Trophoblast cell (in vitro differentiated cells and primary cell): ENCODE results near the gene RNF167.

Experiments used
- DNase-seq, 2 donors: peaks; one replicate each; pipeline ENCODE4 v3.0.0-alpha.2; 2016
- H2AFZ ChIP-seq: 2 replicates; pipeline ENCODE4 v1.6.1; 2013; ENCODE audit warnings: low read length, moderate library complexity, mild to moderate bottlenecking; ENCODE audit not compliant: insufficient read depth, poor library complexity
- H2AK5ac ChIP-seq: 2 replicates; pipeline ENCODE4 v1.6.1; 2013; ENCODE audit warnings: mild to moderate bottlenecking, low read length
- H2BK120ac ChIP-seq: 2 replicates; pipeline ENCODE4 v1.6.1; 2013; ENCODE audit warnings: low read length, mild to moderate bottlenecking, moderate library complexity; ENCODE audit not compliant: insufficient read depth, poor library complexity
- H2BK12ac ChIP-seq: 2 replicates; pipeline ENCODE4 v1.6.1; 2013; ENCODE audit warnings: mild to moderate bottlenecking, low read length, moderate library complexity
- H2BK5ac ChIP-seq: 2 replicates; pipeline ENCODE4 v1.6.1; 2013; ENCODE audit warnings: low read length, low read depth, moderate library complexity, mild to moderate bottlenecking; ENCODE audit not compliant: poor library complexity
- H3K14ac ChIP-seq: 2 replicates; pipeline ENCODE4 v1.6.1; 2013; ENCODE audit warnings: mild to moderate bottlenecking, low read length
- H3K18ac ChIP-seq: 2 replicates; pipeline ENCODE4 v1.6.1; 2013; ENCODE audit warnings: mild to moderate bottlenecking, low read length
- H3K23ac ChIP-seq: 2 replicates; pipeline ENCODE4 v1.6.1; 2013; ENCODE audit warnings: low read length
- H3K27ac ChIP-seq: 2 replicates; pipeline ENCODE4 v1.5.1; 2013; ENCODE audit warnings: low read depth, mild to moderate bottlenecking, inconsistent platforms, low read length, moderate library complexity
- H3K27me3 ChIP-seq: 2 replicates; pipeline ENCODE4 v1.6.1; 2013; ENCODE audit warnings: inconsistent platforms, mild to moderate bottlenecking, low read length, moderate library complexity; ENCODE audit not compliant: insufficient read depth
- H3K36me3 ChIP-seq, 2 experiments: 1 replicate in 1 of 2; 2 replicates in 1 of 2; pipeline ENCODE4 v1.6.1; 2013; ENCODE audit warnings: low read length in 2 of 2, mild to moderate bottlenecking in 2 of 2, moderate library complexity in 1 of 2; ENCODE audit not compliant: insufficient read depth in 2 of 2, control insufficient read depth in 1 of 2
- H3K4ac ChIP-seq: 2 replicates; pipeline ENCODE4 v1.6.1; 2013; ENCODE audit warnings: low read depth, mild to moderate bottlenecking, low read length, moderate library complexity
- H3K4me1 ChIP-seq, 2 experiments: 1 replicate in 1 of 2; 2 replicates in 1 of 2; pipeline ENCODE4 v1.6.1; 2013; ENCODE audit warnings: low read length in 2 of 2, mild to moderate bottlenecking in 2 of 2, moderate library complexity in 1 of 2; ENCODE audit not compliant: insufficient read depth in 2 of 2, control insufficient read depth in 1 of 2
- H3K4me2 ChIP-seq: 2 replicates; pipeline ENCODE4 v1.6.1; 2013; ENCODE audit warnings: inconsistent platforms, mild to moderate bottlenecking, low read length, moderate library complexity
- H3K4me3 ChIP-seq: 2 replicates; pipeline ENCODE4 v1.5.1; 2013; ENCODE audit warnings: mild to moderate bottlenecking, low read depth, low read length, inconsistent platforms
- H3K79me1 ChIP-seq: one replicate; pipeline ENCODE4 v1.6.1; 2013; ENCODE audit warnings: low read length
- H3K79me2 ChIP-seq: 2 replicates; pipeline ENCODE4 v1.6.1; 2013; ENCODE audit warnings: low read length, mild to moderate bottlenecking; ENCODE audit not compliant: control insufficient read depth, insufficient read depth, poor library complexity
- H3K9ac ChIP-seq: 2 replicates; pipeline ENCODE4 v1.6.1; 2013; ENCODE audit warnings: mild to moderate bottlenecking, low read length
- H3K9me3 ChIP-seq: 2 replicates; pipeline ENCODE4 v1.6.1; 2013; ENCODE audit warnings: low read depth, mild to moderate bottlenecking, control low read depth, inconsistent platforms, low read length; ENCODE audit not compliant: insufficient read depth
- H4K12ac ChIP-seq: 2 replicates; pipeline ENCODE4 v1.6.1; 2013; ENCODE audit warnings: low read depth, mild to moderate bottlenecking, low read length, moderate library complexity
- H4K8ac ChIP-seq: 2 replicates; pipeline ENCODE4 v1.6.1; 2013; ENCODE audit warnings: low read depth, mild to moderate bottlenecking, low read length, moderate library complexity
- H4K91ac ChIP-seq: one replicate; pipeline ENCODE4 v1.6.1; 2013; ENCODE audit warnings: low read depth, mild to moderate bottlenecking, low read length, moderate library complexity
- WGBS: extraction: QIAGEN DNeasy Blood & Tissue Kit; methylation state at CpG from one replicate; pipeline ENCODE4 v1.1.7; 2013; ENCODE audit warnings: missing lambda C conversion rate; ENCODE audit not compliant: insufficient read length, insufficient coverage; ENCODE audit errors: extremely low coverage; 5-methylcytosine and 5-hydroxymethylcytosine counted together

Gene RNF167

DNA sequence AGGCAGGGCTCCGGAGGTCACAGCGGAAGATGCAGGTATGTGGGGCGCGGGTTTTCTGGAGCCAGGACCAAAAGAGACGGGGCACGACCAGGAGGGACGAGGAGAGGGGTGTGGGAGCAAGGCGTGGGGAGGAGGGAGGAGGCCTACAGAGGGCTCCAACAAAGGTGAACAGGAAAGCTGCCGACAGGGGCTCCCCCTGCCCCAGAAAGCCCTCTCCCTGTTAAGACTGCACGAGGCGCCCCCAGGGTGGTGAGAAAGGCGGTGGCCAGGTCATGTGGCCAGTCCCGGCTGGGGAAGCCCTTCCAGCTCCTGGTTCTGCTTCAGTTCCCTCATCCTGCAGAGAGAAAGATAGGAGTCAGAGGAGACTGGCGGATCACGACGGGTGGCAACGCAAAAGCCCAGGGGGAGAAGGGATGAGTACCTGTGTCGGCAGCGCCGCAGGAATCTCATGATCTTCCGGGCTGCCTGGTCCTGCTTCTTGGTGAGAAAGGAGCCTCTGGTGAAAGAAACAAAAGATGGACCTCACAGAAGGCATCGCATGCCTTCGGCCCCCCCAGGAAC, 28.5 kb downstream of the RNF167 start:
- Histone ChIP-seq H3K9me3 (no peaks in the 10 kb centered on the region), H3K4me1 (peaks cover 15 to 20% of the 10 kb centered on the region in 2 experiments), H3K79me1 (peaks cover 27% of the 10 kb centered on the region), H3K14ac (peak overlapping the region; percentile 92), H3K4ac (peak overlapping the region; percentile 88), H2AK5ac (peak overlapping the region; percentile 94), H3K27me3 (no peaks in the 10 kb centered on the region), H3K27ac (peak overlapping the region; percentile 96), H4K8ac (peak overlapping the region; percentile 85), H2AFZ (peak overlapping the region; percentile 77), H3K23ac (no peak overlapping the region), H4K91ac (peak overlapping the region; percentile 94), H3K4me2 (peak overlapping the region; percentile 67), H2BK12ac (peak overlapping the region; percentile 26), H3K79me2 (peaks cover 19% of the 10 kb centered on the region), H3K18ac (peak overlapping the region; percentile 90), H3K36me3 (peaks cover 20 to 26% of the 10 kb centered on the region in 2 experiments), H2BK5ac (peak overlapping the region; percentile 86), H4K12ac (peak overlapping the region; percentile 85), H3K9ac (peak overlapping the region; percentile 87), H3K4me3 (peak overlapping the region; percentile 79), H2BK120ac (peak overlapping the region; percentile 55)
- DNase-seq, result peak in 1 of 2 donors; percentile 54
- WGBS, result no CpG with 5 or more reads among the region's 23 CpGs

DNA sequence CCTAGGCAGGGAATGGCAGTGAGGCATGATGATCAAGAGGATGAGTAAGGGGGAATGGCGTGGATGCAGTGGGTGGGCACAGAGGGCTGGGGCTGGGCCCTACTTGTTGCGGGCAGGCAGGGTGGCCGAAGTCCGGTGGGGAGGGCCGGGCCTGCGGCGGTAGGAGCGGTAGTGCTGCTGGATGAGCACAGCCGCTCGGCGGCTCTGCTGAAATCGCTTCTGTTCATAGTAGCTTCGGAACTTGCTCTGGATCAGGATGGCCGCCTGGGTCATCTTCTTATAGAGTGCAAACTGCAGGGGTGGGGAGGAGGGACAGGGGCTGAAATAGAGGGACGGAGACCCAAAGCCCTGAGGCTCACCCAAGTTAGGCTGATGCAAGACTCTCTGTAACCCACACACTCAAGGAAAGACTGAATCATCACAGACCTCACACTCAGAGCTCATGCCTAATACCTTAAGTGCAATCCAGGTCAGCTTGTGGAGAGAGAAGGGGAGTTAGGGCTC, 29.0 kb downstream of the RNF167 start:
- H3K79me2 ChIP-seq, result peaks cover 19% of the 10 kb centered on the region
- peak overlapping the region; percentile 87 for H3K9ac ChIP-seq
- H3K36me3 ChIP-seq, result peaks cover 23 to 28% of the 10 kb centered on the region in 2 experiments
- H3K4me3 ChIP-seq, result peak overlapping the region; percentile 79
- peaks cover 15 to 20% of the 10 kb centered on the region in 2 experiments for H3K4me1 ChIP-seq
- peak overlapping the region; percentile 90 for H3K18ac ChIP-seq
- peak overlapping the region; percentile 94 for H4K91ac ChIP-seq
- DNase-seq, result peak; percentile 56 to 81
- peaks cover 27% of the 10 kb centered on the region for H3K79me1 ChIP-seq
- H2AFZ ChIP-seq, result peak overlapping the region; percentile 57
- H3K9me3 ChIP-seq, result no peaks in the 10 kb centered on the region
- no CpG with 5 or more reads among the region's 15 CpGs for WGBS
- H3K23ac ChIP-seq, result no peak overlapping the region
- H3K27ac ChIP-seq, result peak overlapping the region; percentile 96
- no peaks in the 10 kb centered on the region for H3K27me3 ChIP-seq
- H3K14ac ChIP-seq, result peak overlapping the region; percentile 92
- peak overlapping the region; percentile 85 for H4K12ac ChIP-seq
- peak overlapping the region; percentile 67 for H3K4me2 ChIP-seq
- H2AK5ac ChIP-seq, result peak overlapping the region; percentile 94
- peak overlapping the region; percentile 85 for H4K8ac ChIP-seq
- peak overlapping the region; percentile 13 for H2BK12ac ChIP-seq
- peak overlapping the region; percentile 55 for H2BK120ac ChIP-seq
- H3K4ac ChIP-seq, result peak overlapping the region; percentile 88
- H2BK5ac ChIP-seq, result peak overlapping the region; percentile 86

DNA sequence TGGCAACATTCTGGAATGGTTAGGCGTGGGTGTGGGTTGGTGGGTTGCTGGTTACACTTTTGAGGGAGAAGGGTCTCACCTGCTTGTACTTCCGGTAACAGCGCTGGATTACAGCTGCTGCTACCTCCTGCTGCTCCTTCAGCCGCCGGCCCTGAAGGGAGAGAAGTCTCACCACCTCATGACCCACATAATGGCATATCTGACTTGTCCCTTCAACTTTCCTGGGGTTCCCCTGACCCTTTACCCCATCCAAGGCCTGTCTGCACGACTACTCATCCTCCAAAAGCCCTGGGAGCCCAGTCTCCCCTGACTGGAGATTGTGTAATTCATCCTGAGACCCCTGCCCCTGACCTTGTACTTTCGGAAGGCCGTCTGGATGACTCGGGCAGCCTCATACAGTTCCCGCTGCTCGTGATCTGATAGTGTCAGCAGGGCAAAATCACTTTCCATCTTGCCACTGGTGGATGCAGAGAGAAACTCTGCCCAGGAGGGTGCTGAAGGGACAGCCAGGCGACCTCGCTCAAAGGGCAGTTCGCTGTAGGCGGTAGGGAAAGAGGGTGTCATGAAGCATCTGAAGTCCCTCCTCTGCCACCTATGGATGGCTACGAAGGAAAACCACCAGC, 29.6 kb downstream of the RNF167 start:
- Histone ChIP-seq H3K36me3 (peaks cover 23 to 29% of the 10 kb centered on the region in 2 experiments), H4K8ac (no peak overlapping the region), H3K4ac (peak overlapping the region; percentile 39), H3K9ac (no peak overlapping the region), H3K79me2 (peaks cover 19% of the 10 kb centered on the region), H3K9me3 (no peaks in the 10 kb centered on the region), H2AK5ac (no peak overlapping the region), H3K27ac (peak overlapping the region; percentile 96), H4K12ac (peak overlapping the region; percentile 10), H3K4me1 (peaks cover 15 to 20% of the 10 kb centered on the region in 2 experiments), H3K14ac (peak overlapping the region; percentile 8), H3K27me3 (no peaks in the 10 kb centered on the region), H4K91ac (peak overlapping the region; percentile 67), H2BK5ac (no peak overlapping the region), H3K4me3 (no peak overlapping the region), H2AFZ (no peak overlapping the region), H3K79me1 (peaks cover 27% of the 10 kb centered on the region), H2BK120ac (no peak overlapping the region), H3K4me2 (peak overlapping the region; percentile 67), H2BK12ac (no peak overlapping the region), H3K23ac (no peak overlapping the region), H3K18ac (peak overlapping the region; percentile 15)
- DNase-seq, result no peak
- no CpG with 5 or more reads among the region's 16 CpGs for WGBS

DNA sequence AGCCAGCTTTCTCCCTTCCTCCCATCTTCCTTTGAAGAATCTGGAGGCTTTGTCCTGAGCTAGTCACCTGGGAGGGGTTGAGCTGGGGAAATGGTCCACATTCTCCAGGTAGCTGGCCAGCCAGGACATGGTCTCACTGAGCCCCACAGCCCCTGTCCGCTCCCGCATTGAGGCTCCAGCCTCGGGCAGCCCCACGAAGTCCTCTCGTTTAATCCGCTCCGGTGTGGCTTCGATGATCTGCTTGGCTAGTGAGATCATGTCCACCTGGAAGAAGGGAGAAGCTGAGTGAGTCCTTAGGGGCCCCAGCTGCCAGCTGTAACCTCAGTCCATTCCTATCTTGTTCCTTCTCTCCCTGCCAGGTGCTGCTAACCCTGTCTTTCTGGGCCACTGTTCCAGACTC, 30.2 kb downstream of the RNF167 start:
- Histone ChIP-seq H2AFZ (no peak overlapping the region), H3K9me3 (no peaks in the 10 kb centered on the region), H2BK120ac (no peak overlapping the region), H3K4me2 (no peak overlapping the region), H4K12ac (no peak overlapping the region), H2BK12ac (no peak overlapping the region), H4K91ac (no peak overlapping the region), H4K8ac (no peak overlapping the region), H3K4me1 (peaks cover 15 to 20% of the 10 kb centered on the region in 2 experiments), H3K18ac (no peak overlapping the region), H3K23ac (no peak overlapping the region), H3K36me3 (peaks cover 25 to 29% of the 10 kb centered on the region in 2 experiments), H3K27me3 (no peaks in the 10 kb centered on the region), H3K14ac (no peak overlapping the region), H2BK5ac (no peak overlapping the region), H3K79me1 (peaks cover 27% of the 10 kb centered on the region), H3K9ac (no peak overlapping the region), H3K4me3 (no peak overlapping the region), H3K79me2 (peaks cover 19% of the 10 kb centered on the region), H3K27ac (no peak overlapping the region), H3K4ac (no peak overlapping the region), H2AK5ac (no peak overlapping the region)
- no CpG with 5 or more reads among the region's 8 CpGs for WGBS
- no peak for DNase-seq
